ENCODE results near the gene DHX29.

DNA sequence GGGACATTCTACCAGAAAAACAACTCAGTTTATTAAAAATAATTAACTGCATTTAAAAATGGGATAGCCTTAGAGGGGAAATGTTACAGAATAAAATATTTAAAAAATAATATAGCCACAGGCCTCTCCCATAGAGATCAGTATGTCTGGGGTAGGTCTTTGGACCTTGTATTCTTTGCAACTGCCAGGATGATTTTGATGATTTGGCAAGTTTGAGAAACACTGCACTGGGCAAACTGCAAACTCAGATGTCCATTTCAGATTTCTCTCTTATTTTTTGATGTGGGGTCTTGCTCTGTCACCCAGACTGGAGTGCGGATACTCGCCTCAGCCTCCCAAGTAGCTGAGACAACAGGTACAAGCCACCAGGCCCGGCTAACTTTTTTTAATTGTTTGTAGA, 49.2 kb downstream of the DHX29 start:
- no peak for TF ChIP-seq GATA2 (IDR thresholded peaks at IDR 0.05; ENCODE audit: low read depth, low read length)
- no peak for TF ChIP-seq GATA3 (IDR thresholded peaks at IDR 0.05; ENCODE audit: low read depth, low read length)

All from SH-SY5Y (cell line).